MCF 10A (cell line): Measurements from ENCODE around the gene PINK1. TPM values are rescaled to one million over a fixed set of nuclear protein-coding genes. Genes with fewer than 3 reads are reported as not detected.

Experiments
- BruUV-seq: library from RNA; stranded (reverse); fragments of 400-500 nt; replicated peaks from 2 replicates; lab custom pipeline; 2021; lab: Mats Ljungman, UMichigan
- CTCF ChIA-PET: fragments of 300-600 bp; sonication (Branson Sonifier 250); formaldehyde crosslinking; extraction: SDS; loops from one replicate; lab custom pipeline; 2021; ENCODE audit warnings: antibody characterized with exemption, inconsistent platforms; lab: Yijun Ruan, JAX
- POLR2A ChIA-PET: fragments of 300-600, 350-650 bp; sonication (Branson Sonifier 250); formaldehyde crosslinking; extraction: SDS; loops from one replicate; lab custom pipeline; 2020; ENCODE audit warnings: antibody characterized with exemption, inconsistent platforms; lab: Yijun Ruan, JAX
- DNase-seq: peaks from one replicate; pipeline ENCODE4 v3.0.0-alpha.2; 2018; ENCODE audit not compliant: unreplicated experiment
- H3K27ac Mint-ChIP-seq: one replicate; pipeline ENCODE4 v1.8.0; 2022; ENCODE audit warnings: mild to moderate bottlenecking, low read depth, mixed read lengths; ENCODE audit not compliant: unreplicated experiment
- H3K27me3 Mint-ChIP-seq: one replicate; pipeline ENCODE4 v1.8.0; 2022; ENCODE audit warnings: mixed read lengths; ENCODE audit not compliant: insufficient read depth, unreplicated experiment
- H3K36me3 Mint-ChIP-seq: one replicate; pipeline ENCODE4 v1.8.0; 2022; ENCODE audit warnings: mild to moderate bottlenecking, moderate library complexity, mixed read lengths; ENCODE audit not compliant: insufficient read depth, unreplicated experiment
- H3K4me1 Mint-ChIP-seq: one replicate; pipeline ENCODE4 v1.8.0; 2022; ENCODE audit warnings: mixed read lengths; ENCODE audit not compliant: insufficient read depth, unreplicated experiment
- H3K4me3 Mint-ChIP-seq: one replicate; pipeline ENCODE4 v1.8.0; 2022; ENCODE audit warnings: mild to moderate bottlenecking, moderate library complexity, mixed read lengths; ENCODE audit not compliant: unreplicated experiment
- H3K9me3 Mint-ChIP-seq: one replicate; pipeline ENCODE4 v1.8.0; 2022; ENCODE audit warnings: mixed read lengths; ENCODE audit not compliant: unreplicated experiment
- CTCF ChIP-seq: fragments of 200-600 bp; IDR thresholded peaks from one replicate; pipeline ENCODE4 v1.8.0; 2022; ENCODE audit warnings: antibody characterized with exemption, mild to moderate bottlenecking; ENCODE audit not compliant: unreplicated experiment
- intact Hi-C: fragments of 100-400 bp; cut with micrococcal nuclease; formaldehyde crosslinking; loops from 2 replicates; pipeline ENCODE4 v1.14.1; 2022
- total RNA-seq: library from RNA; stranded (reverse); gene quantifications from 2 replicates; pipeline ENCODE4 v1.2.3, GENCODE V29; 2022

Gene PINK1
- total RNA-seq, 1 experiment from 2014 or later: 20.9 TPM

GRCh38 chr1:20663969-20664715 lies 30.9 kb downstream of the PINK1 start:
- H3K4me3 Mint-ChIP-seq: no peak overlapping the region
- CTCF ChIA-PET: interaction anchor here (0.5 to 1.1 kb wide), 3 partner anchors 25 to 147 kb away, joined by 5 to 8 read pairs (median 7); no protein-coding TSS in a partner anchor
- no peak for TF ChIP-seq CTCF
- H3K36me3 Mint-ChIP-seq: peaks cover 6% of the 10 kb centered on the region
- intact Hi-C loops: no loop called here
- no peak overlapping the region for H3K27ac Mint-ChIP-seq
- no peak for DNase-seq
- H3K27me3 Mint-ChIP-seq: no peaks in the 10 kb centered on the region
- H3K4me1 Mint-ChIP-seq: peaks cover 24% of the 10 kb centered on the region
- POLR2A ChIA-PET: interaction anchor here (0.7 to 1.5 kb wide), 2 partner anchors 56 to 156 kb away, joined by 3 read pairs; partner anchors contain the start of gene MUL1
- no peaks in the 10 kb centered on the region for H3K9me3 Mint-ChIP-seq
- no TSS peak for BruUV-seq

- CTCF ChIA-PET: no interaction called here
Observed at GRCh38 chr1:20665726-20666125, 32.5 kb downstream of the PINK1 start.

GRCh38 chr1:20666146-20666545 lies 32.9 kb downstream of the PINK1 start:
- no peak for DNase-seq
- Mint-ChIP-seq H3K9me3 (no peaks in the 10 kb centered on the region), H3K27me3 (no peaks in the 10 kb centered on the region), H3K27ac (no peak overlapping the region), H3K36me3 (no peaks in the 10 kb centered on the region), H3K4me1 (peaks cover 11% of the 10 kb centered on the region), H3K4me3 (no peak overlapping the region)
- POLR2A ChIA-PET: interaction anchor here (1.1 kb wide), 1 partner anchor 120 kb away, joined by 3 read pairs; no protein-coding TSS in a partner anchor
- no TSS peak for BruUV-seq
- no peak for TF ChIP-seq CTCF
- CTCF ChIA-PET: no interaction called here
- intact Hi-C loops: no loop called here

More at GRCh38 chr1:20665726-20666125, 32.5 kb downstream of the PINK1 start:
- BruUV-seq: no TSS peak
- H3K4me1 Mint-ChIP-seq: peaks cover 11% of the 10 kb centered on the region
- intact Hi-C loops: no loop called here
- no peak for TF ChIP-seq CTCF
- no peaks in the 10 kb centered on the region for H3K36me3 Mint-ChIP-seq
- H3K9me3 Mint-ChIP-seq: no peaks in the 10 kb centered on the region
- H3K27ac Mint-ChIP-seq: no peak overlapping the region
- DNase-seq: no peak
- POLR2A ChIA-PET: interaction anchor here (1.1 kb wide), 1 partner anchor 120 kb away, joined by 3 read pairs; no protein-coding TSS in a partner anchor
- H3K27me3 Mint-ChIP-seq: no peaks in the 10 kb centered on the region
- no peak overlapping the region for H3K4me3 Mint-ChIP-seq

- no peak overlapping the region for H3K4me3 Mint-ChIP-seq
- ChIA-PET CTCF (interaction anchor here (0.5 kb wide), 2 partner anchors 67 to 145 kb away, joined by 3 read pairs; no protein-coding TSS in a partner anchor), POLR2A (interaction anchor here (1.1 kb wide), 1 partner anchor 119 kb away, joined by 3 read pairs; no protein-coding TSS in a partner anchor)
- BruUV-seq: no TSS peak
- peak; percentile 10 for DNase-seq
- intact Hi-C loops: no loop called here
- H3K27ac Mint-ChIP-seq: no peak overlapping the region
- H3K36me3 Mint-ChIP-seq: no peaks in the 10 kb centered on the region
- H3K27me3 Mint-ChIP-seq: no peaks in the 10 kb centered on the region
- H3K4me1 Mint-ChIP-seq: peaks cover 11% of the 10 kb centered on the region
- no peaks in the 10 kb centered on the region for H3K9me3 Mint-ChIP-seq
- no peak for TF ChIP-seq CTCF
Observed at GRCh38 chr1:20666804-20667203, 33.5 kb downstream of the PINK1 start.
